Hematopoietic multipotent progenitor cell treated with erythropoietin and hydrocortisone succinate and interleukin-3 and kit ligand, for 17 days (in vitro differentiated cells): ENCODE measurements around the gene TRAPPC10.
"Not testable (repeated sequence)": the region's sequence is repeated elsewhere in the genome, so short reads cannot be mapped to it uniquely, and the experiment has no call there.

ENCODE experiments used
- DNase-seq: peaks from one replicate; pipeline ENCODE4 v3.0.0-alpha.2; 2015; ENCODE audit warnings: low spot score

The TRAPPC10 gene

GRCh38 chr21:44089001-44089911 is 77.1 kb downstream of the TRAPPC10 start:
- no peak for DNase-seq

- no peak for DNase-seq
These were observed 78.2 kb downstream of the TRAPPC10 start for GRCh38 chr21:44090325-44090724.

- DNase-seq = no peak
These were observed 80.1 kb downstream of the TRAPPC10 start for GRCh38 chr21:44092211-44092610.

- no peak for DNase-seq
These were observed 81.7 kb downstream of the TRAPPC10 start for GRCh38 chr21:44093761-44094160.

- no peak for DNase-seq
These were observed 82.7 kb downstream of the TRAPPC10 start for GRCh38 chr21:44094832-44095231.

- DNase-seq = not testable (repeated sequence)
These were observed 86.4 kb downstream of the TRAPPC10 start for GRCh38 chr21:44098507-44098906.

GRCh38 chr21:44098964-44099363 is 86.9 kb downstream of the TRAPPC10 start:
- DNase-seq = not testable (repeated sequence)

GRCh38 chr21:44107026-44107501 is 95.0 kb downstream of the TRAPPC10 start, which contains the start of gene PWP2:
Gene PWP2 (plus strand): TSS chr21:44107399. CDS start chr21:44107417, 18 bp downstream.
- DNase-seq = peak; percentile 58

GRCh38 chr21:44107589-44107988 is 95.5 kb downstream of the TRAPPC10 start:
- not testable (repeated sequence) for DNase-seq

GRCh38 chr21:44113702-44114371 is 101.7 kb downstream of the TRAPPC10 start:
- not testable (repeated sequence) for DNase-seq

GRCh38 chr21:44122131-44122530 is 110.0 kb downstream of the TRAPPC10 start:
- not testable (repeated sequence) for DNase-seq

- DNase-seq = not testable (repeated sequence)
These were observed 115.7 kb downstream of the TRAPPC10 start for GRCh38 chr21:44127827-44128226.

- DNase-seq = not testable (repeated sequence)
These were observed 121.6 kb downstream of the TRAPPC10 start for GRCh38 chr21:44133715-44134057.

GRCh38 chr21:44134732-44135131 is 122.6 kb downstream of the TRAPPC10 start:
- not testable (repeated sequence) for DNase-seq

GRCh38 chr21:44138039-44138438 is 125.9 kb downstream of the TRAPPC10 start:
- DNase-seq = not testable (repeated sequence)

- not testable (repeated sequence) for DNase-seq
These were observed 127.9 kb downstream of the TRAPPC10 start for GRCh38 chr21:44139787-44140551.

- DNase-seq = not testable (repeated sequence)
These were observed 128.4 kb downstream of the TRAPPC10 start for GRCh38 chr21:44140552-44140932.

- DNase-seq = not testable (repeated sequence)
These were observed 130.4 kb downstream of the TRAPPC10 start for GRCh38 chr21:44142470-44142869.

- DNase-seq = not testable (repeated sequence)
These were observed 131.3 kb downstream of the TRAPPC10 start for GRCh38 chr21:44143380-44143779.

GRCh38 chr21:44143996-44144395 is 131.9 kb downstream of the TRAPPC10 start:
- DNase-seq = not testable (repeated sequence)

- DNase-seq = not testable (repeated sequence)
These were observed 132.9 kb downstream of the TRAPPC10 start for GRCh38 chr21:44144784-44145602.
